GM21515 (cell line): ENCODE results near the gene CCDC69.
"Not testable (repeated sequence)": the region's sequence is repeated elsewhere in the genome, so short reads cannot be mapped to it uniquely, and the experiment has no call there.

Source experiments
- ATAC-seq: cut with Tn5 transposase; IDR thresholded peaks from one replicate; pipeline ENCODE4 v1.9.1; 2021; ENCODE audit not compliant: unreplicated experiment

Gene CCDC69

GRCh38 chr5:151222790-151223446 lies 974 bp downstream of the CCDC69 start:
- peak; percentile 64 for ATAC-seq

GRCh38 chr5:151222054-151222789 lies 1.7 kb downstream of the CCDC69 start:
- ATAC-seq: no peak

- ATAC-seq: no peak
These were observed 2.3 kb downstream of the CCDC69 start for GRCh38 chr5:151221574-151221973.

- ATAC-seq: no peak
These were observed 4.1 kb downstream of the CCDC69 start for GRCh38 chr5:151219789-151220188.

GRCh38 chr5:151219138-151219537 lies 4.8 kb downstream of the CCDC69 start:
- ATAC-seq: no peak

- ATAC-seq: no peak
These were observed 5.7 kb downstream of the CCDC69 start for GRCh38 chr5:151218177-151218576.

GRCh38 chr5:151216781-151217180 lies 7.1 kb downstream of the CCDC69 start:
- ATAC-seq: no peak

- ATAC-seq: no peak
These were observed 8.4 kb downstream of the CCDC69 start for GRCh38 chr5:151215546-151215880.

- ATAC-seq: peak; percentile 64
These were observed 9.0 kb downstream of the CCDC69 start for GRCh38 chr5:151214614-151215545.

- peak; percentile 73 for ATAC-seq
These were observed 9.9 kb downstream of the CCDC69 start for GRCh38 chr5:151213803-151214613.

- ATAC-seq: peak; percentile 3
These were observed 11.5 kb downstream of the CCDC69 start for GRCh38 chr5:151212406-151212798.

- no peak for ATAC-seq
These were observed 15.4 kb downstream of the CCDC69 start for GRCh38 chr5:151208481-151208914.

GRCh38 chr5:151205411-151205810 lies 18.5 kb downstream of the CCDC69 start:
- ATAC-seq: no peak

- ATAC-seq: no peak
These were observed 19.8 kb downstream of the CCDC69 start for GRCh38 chr5:151204051-151204450.

- ATAC-seq: no peak
These were observed 21.3 kb downstream of the CCDC69 start for GRCh38 chr5:151202381-151203139.

- ATAC-seq: no peak
These were observed 22.8 kb downstream of the CCDC69 start for GRCh38 chr5:151200913-151201595.

- ATAC-seq: no peak
These were observed 24.2 kb downstream of the CCDC69 start for GRCh38 chr5:151199581-151200185.

GRCh38 chr5:151198861-151199260 lies 25.0 kb downstream of the CCDC69 start:
- ATAC-seq: no peak

- ATAC-seq: not testable (repeated sequence)
These were observed 26.6 kb downstream of the CCDC69 start for GRCh38 chr5:151197291-151197600.
